GM12873 (cell line): Measurements from ENCODE around the gene MAP3K14.

Experiments
- TF ChIP-seq, protein P1 (sequence below): IDR thresholded peaks from 2 replicates; pipeline ENCODE4 v1.5.1; 2012; ENCODE audit warnings: low read depth, mild to moderate bottlenecking, moderate library complexity, low read length, control low read depth; ENCODE audit not compliant: insufficient read depth; ENCODE audit errors: missing control alignments

Gene MAP3K14

GRCh38 chr17:45230787-45231480 lies 85.9 kb downstream of the MAP3K14 start:
- TF ChIP-seq, protein P1, sequence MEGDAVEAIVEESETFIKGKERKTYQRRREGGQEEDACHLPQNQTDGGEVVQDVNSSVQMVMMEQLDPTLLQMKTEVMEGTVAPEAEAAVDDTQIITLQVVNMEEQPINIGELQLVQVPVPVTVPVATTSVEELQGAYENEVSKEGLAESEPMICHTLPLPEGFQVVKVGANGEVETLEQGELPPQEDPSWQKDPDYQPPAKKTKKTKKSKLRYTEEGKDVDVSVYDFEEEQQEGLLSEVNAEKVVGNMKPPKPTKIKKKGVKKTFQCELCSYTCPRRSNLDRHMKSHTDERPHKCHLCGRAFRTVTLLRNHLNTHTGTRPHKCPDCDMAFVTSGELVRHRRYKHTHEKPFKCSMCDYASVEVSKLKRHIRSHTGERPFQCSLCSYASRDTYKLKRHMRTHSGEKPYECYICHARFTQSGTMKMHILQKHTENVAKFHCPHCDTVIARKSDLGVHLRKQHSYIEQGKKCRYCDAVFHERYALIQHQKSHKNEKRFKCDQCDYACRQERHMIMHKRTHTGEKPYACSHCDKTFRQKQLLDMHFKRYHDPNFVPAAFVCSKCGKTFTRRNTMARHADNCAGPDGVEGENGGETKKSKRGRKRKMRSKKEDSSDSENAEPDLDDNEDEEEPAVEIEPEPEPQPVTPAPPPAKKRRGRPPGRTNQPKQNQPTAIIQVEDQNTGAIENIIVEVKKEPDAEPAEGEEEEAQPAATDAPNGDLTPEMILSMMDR = no peak

- TF ChIP-seq, protein P1 = no peak
Observed at GRCh38 chr17:45230410-45230786, 86.4 kb downstream of the MAP3K14 start.

DNA sequence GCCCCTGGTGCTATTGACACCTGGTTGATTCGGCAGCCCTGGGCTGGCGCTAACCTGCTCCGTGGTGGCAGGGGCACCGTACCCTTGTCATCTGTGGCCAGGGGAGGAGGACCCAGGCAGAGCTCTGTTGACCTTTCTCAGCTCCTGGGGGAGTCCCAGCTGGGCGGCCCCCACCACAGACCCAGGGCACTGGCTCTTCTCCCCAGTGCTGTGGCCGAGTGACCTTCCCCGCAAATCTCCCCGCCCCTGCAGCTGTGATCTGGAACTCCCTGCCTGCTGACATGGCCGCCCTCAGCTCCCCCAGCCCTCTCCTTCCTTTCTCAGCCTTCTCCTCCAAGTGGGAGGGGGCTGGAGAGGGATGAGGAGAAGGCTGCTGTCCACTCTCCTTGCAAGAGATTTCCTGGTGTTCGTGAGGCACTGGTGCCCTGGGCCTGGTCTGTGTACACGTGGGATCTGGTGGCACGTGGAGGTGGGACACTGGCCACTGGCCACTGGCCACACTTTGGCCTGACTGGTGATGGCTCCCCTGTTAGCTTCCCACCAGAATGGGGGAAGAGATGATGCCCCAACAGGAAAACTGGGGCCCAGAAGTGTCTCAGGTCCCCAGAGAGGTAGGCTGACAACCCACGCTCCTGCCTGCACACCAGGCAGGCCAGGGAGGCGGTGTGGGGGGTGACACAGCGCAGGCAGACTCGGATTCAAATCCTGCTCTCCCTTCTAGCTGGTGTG lies 87.0 kb downstream of the MAP3K14 start:
- TF ChIP-seq, protein P1 = no peak

- TF ChIP-seq, protein P1 = no peak
Observed at GRCh38 chr17:45228763-45229539, 87.9 kb downstream of the MAP3K14 start.

DNA sequence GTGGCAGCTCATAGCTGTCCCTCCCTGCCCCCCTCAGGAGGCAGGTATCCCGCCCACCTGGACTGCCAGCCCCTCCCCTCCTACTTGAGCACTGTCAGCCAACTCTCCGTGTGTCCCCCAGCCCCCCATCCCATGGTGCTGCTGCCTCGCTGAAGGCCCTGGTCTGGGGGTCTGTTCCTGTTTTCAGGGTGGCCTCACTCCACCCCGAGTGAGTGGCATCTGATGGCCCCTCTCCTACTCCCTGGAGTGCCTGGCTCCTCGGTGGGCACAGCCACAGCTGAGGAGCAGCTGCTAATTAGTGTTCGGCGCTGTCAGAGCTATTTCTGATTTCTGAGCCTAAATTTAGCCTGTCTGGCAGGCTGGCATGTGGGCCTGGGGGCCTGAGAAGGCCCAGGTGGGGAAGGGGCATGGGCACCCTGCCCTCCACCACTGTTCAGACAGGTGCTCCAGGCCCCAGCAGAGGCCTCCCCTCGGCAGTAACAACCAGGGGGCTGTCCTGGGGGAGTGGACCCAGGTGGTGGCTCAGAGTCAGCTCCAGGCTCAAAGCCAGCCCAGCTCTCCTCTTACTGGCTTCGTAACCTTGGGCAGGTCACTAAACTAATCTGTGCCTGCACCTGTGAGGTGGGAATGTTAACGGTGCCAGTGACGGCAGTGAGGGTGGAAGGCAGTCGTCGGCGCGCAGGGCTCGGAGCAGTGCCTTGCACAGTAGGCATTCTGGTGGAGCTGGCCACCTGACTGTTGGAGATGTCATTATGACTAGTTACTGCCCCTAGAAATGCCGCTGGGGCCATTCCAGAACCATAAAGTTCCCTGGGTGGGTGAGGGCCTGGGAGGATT lies 88.7 kb downstream of the MAP3K14 start:
- TF ChIP-seq, protein P1 = no peak

GRCh38 chr17:45227101-45227925 lies 89.5 kb downstream of the MAP3K14 start:
- TF ChIP-seq, protein P1 = no peak
